ENCODE data around the gene SCRT2.
"Not testable (repeated sequence)": the region's sequence is repeated elsewhere in the genome, so short reads cannot be mapped to it uniquely, and the experiment has no call there.

The SCRT2 gene

DNA sequence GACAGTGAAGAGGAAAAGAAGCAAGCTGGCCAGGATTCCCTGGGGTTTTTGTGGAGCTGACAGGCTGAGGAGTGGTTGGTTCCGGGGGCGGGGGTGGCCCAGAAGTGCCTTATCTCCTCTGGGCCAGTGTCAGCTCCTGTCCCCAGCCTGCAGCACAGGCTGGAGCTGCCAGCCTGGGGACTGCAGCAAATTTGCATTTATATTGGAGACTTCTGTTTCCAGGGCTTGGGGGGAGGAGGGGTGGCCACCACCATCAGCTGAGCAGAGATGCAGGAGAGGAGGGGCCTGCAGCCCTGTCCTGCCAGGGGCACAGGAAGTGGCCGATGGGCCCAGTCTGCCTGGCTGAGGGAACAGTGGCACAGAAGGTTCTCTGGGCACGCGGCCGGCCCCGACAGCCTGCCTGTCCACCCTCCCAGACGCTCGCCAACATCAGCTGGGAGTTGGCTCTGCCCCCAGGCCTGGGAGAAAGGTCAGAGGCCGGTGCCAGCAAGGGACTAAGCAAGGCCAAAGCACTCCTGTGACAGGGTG is 24.3 kb upstream of the SCRT2 start:
- no peak for DNase-seq

GRCh38 chr20:699342-699741 is 23.7 kb upstream of the SCRT2 start:
- DNase-seq: no peak

DNA sequence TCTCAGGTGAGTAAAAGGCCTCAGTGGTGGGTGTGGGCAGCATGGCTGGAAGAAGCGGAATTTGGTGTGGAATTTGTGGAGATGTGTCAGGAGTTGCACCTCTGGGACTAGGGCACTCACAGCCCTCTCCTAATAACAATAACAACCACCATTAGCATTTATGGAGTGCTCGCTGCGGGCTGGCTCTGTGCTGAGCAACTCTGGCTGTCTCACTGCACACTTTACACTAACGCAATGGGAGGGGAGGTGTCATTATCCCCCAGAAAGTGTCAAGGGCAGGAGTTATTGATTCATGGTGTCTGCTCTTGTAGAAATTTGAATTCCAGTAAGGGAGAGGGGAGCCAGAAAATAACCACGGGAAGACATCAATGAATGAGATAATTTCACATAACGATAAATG is 22.7 kb upstream of the SCRT2 start:
- no peak for DNase-seq

GRCh38 chr20:697826-698225 is 22.2 kb upstream of the SCRT2 start:
- DNase-seq: no peak

GRCh38 chr20:695165-695866 is 19.7 kb upstream of the SCRT2 start:
- DNase-seq: no peak

- DNase-seq: no peak
Observed at GRCh38 chr20:694496-694895, 18.9 kb upstream of the SCRT2 start.

DNA sequence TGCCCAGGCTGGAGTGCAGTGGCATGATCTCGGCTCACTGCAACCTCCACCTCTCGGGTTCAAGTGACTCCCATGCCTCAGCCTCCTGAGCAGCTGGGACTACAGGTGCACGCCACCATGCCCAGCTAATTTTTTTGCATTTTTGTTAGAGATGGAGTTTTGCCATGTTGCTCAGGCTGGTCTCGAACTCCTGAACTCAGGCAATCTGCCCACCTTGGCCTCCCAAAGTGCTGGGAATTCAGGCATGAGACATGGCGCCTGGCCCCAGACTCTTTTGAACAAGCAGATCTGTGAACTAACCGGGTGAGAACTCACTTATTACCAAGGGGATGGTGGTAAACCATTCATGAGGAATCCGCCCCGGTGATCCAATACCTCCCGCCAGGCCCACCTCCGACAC is 18.2 kb upstream of the SCRT2 start:
- not testable (repeated sequence) for DNase-seq

DNA sequence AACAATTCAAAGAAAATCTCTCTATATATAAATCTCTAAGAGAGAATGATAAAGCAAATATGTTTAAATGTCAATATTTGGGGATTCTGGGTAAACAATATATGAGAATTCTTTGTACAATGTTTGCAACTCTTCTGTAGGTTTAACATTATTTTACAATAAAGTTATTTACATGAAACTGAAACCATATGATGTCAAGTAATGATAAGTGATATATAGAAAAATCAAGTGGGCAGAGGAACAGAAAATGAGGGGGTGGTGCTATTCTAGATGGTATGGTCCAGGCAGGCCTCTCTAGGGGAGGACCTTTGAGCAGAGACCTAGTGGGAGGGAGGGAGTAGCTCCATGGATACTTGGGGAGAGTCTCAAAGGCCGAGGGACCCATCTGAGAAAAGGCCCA is 16.4 kb upstream of the SCRT2 start:
- DNase-seq: no peak

DNA sequence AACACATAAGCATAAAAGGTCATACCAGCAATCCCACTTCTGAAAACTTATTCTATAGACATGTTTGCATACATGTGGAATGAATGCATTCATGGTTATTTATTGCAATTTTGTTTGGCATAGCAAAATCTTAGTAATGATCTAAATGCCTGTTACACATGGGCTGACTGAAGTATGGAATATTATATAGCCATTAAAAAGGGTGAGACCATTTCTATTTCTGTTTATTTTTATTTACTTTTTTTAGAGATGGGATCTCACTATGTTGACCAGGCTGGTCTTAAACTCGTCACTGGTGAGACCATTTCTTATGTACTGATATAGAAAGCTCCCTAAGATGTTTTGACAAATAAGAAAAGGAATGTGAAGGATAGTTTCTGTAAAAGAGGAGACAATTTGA is 14.3 kb upstream of the SCRT2 start:
- no peak for DNase-seq

DNA sequence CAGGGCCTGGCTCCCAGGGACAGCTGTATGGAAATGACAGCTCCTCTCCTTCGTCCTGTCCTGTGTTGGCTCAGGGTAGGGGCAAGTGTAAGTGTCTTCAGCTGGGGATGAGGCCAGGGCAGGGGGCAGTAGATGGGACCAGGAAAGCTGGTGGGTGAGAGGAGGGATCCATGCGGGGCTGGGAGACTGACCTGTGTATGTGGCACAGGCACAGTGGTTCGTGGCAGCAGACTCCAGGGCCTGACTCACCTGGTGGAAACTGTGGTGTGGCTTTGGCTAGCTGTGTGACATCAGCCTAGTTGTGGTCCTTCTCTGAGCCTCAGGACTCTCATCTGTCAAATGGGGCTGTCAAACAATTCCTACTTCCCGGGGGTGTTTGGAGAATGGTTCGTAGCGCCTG is 13.7 kb upstream of the SCRT2 start:
- no peak for DNase-seq

- DNase-seq: no peak
Observed at GRCh38 chr20:688809-689212, 13.2 kb upstream of the SCRT2 start.

DNA sequence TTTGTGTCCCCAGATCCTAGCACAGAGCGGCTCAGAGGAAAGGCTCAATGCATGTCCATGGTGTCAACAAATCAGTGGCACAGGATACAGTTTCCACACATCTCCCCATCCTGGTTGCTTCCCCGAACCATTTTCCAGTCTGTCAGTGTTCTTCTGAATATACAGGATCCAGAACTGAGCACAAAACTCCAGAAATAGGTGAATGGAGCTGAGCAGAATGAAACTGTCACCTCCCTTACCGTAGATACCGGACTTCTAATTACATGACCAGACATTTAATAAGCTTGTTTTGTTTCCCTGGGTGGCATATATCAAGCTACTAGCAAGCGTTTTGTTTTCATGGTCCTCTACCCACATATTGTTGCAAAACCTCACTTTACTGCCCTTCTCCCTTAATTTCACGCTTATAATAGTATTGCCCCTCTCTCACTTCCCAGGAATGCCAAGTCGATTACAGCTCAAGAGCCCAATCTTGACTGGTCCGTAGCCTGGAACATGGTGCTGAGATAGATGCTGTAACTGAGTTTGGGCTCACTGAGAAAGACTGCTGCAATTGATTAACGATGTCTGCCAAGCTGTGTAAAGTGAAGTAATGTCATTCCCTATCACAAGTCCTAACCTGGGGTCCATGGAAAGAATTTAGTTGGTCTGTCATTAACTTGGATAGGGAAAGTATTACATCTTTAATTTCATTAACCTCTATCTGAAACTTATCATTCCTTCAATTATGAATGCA is 12.0 kb upstream of the SCRT2 start:
- no peak for DNase-seq

DNA sequence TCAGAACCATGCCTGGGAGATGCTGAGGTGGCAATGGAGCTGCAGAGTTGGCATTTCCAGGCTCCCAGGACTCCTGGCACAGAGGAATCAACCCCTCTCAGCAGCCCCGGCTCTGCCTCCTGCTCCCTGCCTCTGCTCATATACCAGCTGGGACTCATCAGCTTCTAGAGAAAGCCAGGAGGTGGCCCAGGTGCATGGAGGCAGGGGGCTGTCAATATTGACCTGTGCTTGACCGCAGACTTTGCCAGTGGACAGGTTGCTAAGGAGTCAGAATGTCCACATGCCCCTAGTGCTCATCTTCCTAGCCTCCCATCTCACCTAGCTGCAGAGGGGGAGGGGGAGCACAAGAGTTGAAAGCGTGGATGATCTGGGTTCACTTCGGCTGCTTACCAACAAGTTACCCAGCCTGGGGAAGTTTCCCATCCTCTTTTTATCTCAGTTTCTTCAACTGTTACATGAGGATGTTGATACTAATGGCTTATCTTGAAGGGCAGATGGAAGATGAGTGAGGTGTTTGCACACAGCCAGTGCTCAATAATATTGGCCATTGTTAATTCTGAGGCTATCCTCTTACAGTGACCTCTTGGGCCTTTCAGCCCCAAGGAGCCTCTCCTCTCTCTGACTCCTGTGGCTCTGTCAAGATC is 9.2 kb upstream of the SCRT2 start:
- DNase-seq: no peak

GRCh38 chr20:682123-682522 is 6.5 kb upstream of the SCRT2 start:
- no peak for DNase-seq

DNA sequence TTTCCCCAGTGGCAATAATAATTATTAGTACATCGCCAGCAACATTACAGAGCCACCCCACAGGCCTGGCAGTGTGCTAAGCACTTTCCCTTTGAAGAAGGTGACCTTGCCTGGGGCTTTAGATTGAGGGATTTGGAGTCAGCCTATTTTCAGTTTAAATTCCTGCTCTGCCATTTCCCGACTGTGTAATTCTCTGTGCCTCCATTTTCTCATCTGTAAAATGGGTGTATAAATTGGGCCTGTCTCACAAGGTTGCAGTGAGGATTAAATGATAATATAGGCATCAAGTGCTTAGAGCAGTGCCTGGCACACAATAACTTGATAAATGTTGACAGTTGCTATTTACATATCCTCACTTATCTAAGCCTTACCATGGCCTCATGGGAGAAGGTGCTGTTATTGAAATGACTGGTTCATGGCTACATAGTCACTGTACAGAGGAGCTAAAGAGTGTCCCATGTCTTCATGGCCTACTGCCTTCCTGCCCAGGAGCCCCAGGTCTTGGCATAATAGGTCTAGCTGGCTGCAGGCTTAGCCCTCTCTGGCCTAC is 5.1 kb upstream of the SCRT2 start:
- DNase-seq: no peak

DNA sequence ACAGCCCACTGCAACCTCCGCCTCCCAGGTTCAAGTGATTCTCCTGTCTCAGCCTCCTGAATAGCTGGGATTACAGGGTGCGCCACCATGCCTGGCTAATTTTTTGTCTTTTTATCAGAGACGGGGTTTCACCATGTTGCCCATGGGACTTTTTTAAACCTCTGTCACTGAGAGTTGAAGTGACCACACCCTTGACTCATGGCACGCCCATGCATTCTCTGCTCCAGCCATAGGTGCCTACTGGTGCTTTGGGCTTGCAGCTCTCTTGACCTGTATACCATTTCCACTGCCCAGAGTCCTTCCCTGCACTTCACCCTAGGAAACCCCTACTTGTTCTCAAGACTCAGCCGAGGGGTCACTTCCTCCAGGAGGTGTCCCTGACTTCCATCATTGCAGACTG is 2.4 kb upstream of the SCRT2 start:
- no peak for DNase-seq

GRCh38 chr20:676967-677366 is 1.4 kb upstream of the SCRT2 start:
- DNase-seq: no peak

DNA sequence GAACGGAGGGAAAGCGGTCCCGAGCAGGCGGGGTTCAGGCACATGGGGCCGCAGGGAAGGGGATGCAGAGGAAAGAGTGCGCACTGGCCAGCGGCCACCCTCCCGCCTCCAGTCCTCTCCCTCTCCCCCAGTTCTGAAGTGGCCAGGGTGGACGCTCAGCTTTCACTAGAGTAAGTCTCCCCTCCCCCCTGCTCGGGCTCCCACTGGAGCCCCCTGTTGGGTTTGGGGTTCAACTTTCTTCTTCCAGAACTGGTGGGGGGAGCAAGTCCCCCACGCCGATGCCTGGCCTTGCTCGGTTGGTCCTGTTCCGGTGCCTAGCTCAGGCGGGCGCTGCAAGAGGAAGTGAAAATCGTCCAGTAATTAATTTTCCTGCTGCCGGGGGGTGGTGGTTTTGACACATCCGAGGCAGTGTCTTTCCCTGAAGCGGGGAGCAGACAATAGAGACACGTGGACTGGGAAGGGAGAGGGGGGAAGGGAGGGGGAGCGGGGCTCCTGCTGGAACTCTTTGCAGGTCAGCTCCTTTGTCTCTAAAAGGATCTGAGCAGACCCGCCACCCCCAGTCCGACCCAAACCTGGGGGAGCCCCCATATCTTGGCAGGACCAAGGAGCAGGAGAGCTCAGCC is 824 bp upstream of the SCRT2 start:
- no peak for DNase-seq

GRCh38 chr20:675033-675452 is 559 bp downstream of the SCRT2 start:
- no peak for DNase-seq

GRCh38 chr20:673603-674001 is 2.0 kb downstream of the SCRT2 start:
- no peak for DNase-seq

DNA sequence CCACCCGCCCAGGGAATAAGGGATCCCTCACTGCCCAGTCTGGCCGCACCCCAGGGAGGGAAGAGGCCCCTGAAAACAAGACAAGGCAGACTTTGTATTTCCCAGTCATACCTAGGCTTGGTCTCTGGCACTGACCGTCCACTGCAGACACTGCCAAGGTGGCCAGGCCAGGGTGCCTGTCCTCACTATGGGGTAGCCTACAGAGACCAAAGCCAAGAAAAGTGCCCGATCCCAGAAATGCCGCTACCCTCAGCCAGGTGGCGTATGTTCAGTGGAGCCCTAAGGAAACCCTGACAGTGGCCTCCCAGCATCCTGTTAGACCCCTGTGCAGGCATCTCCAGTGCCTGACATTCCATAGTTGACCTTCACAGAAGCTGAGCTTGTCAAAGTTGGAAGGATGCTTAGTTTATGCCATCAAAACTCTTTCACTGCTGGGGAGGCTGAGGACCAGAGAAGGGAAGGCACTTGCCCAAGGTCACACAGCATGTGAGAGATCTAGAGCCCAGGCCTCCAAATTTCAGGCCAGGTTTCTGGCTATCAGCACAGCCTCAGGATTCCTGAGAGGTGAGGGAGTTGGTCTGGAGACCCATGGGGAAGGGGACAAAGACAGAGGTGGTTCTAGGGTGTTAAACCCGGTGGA is 2.5 kb downstream of the SCRT2 start:
- DNase-seq: no peak

DNA sequence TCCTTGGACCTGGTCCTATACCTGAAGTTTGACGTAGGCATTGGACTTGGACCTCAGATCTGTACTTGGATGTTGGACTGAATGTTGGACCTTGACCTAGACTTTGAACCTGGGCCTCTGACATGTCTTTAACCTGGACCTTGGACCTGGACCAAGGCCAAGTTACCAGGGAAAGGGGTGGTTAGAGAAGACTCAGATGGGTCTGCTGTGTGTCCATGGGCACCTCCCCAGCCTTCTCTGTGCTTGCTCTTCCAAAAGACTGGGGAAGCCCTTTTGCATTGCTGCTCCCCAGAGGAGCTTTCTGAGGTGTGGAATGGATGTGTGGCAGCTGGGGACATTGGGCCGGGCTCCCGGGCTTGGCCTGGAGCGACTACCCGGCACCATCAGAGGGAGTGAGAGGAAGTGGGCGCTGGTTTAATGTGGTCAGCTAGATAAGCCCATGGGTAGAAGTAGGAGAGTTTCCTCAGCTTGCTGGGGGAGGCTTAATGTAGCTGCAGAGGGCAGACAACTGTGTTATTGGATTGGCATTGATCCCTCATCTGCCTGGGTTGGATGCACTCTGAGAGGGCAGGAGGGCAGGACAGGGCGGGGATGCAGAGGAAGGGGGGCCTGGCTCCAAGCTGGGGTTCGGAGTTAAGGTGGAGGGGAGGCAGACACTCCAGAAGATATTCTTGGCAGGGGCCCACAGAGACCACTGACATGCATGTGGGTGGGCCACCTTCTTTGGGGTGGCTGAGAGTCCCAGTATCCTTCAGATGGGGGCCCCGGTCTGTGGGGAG is 4.2 kb downstream of the SCRT2 start:
- no peak for DNase-seq
